Spleen (tissue), 11 donors: ENCODE measurements around the gene RET. TPM values are rescaled to one million over a fixed set of nuclear protein-coding genes. Genes with fewer than 3 reads are reported as not detected.
"Not testable (repeated sequence)": the region's sequence is repeated elsewhere in the genome, so short reads cannot be mapped to it uniquely, and the experiment has no call there.

Source experiments
- DNase-seq: peaks from one replicate; pipeline ENCODE4 v3.0.0-alpha.2; 2020
- H3K27ac ChIP-seq, 8 donors: fragments of 200-600 bp; sonication (generic) in 7 of 8; 1 replicate in 4 of 8; 2 replicates in 4 of 8; pipeline versions ENCODE4 v1.5.0 to v1.8.0; 2016 to 2021; ENCODE audit warnings: inconsistent platforms in 4 of 8, mild to moderate bottlenecking in 4 of 8, moderate library complexity in 1 of 8
- H3K27me3 ChIP-seq, 7 donors: fragments of 200-600 bp; sonication (generic) in 6 of 7; replicated peaks in 1 of 7; 1 replicate in 4 of 7; 2 replicates in 3 of 7; pipeline versions ENCODE4 v1.5.0 to v1.8.0; 2016 to 2021; ENCODE audit warnings: inconsistent platforms in 3 of 7, mild to moderate bottlenecking in 1 of 7
- H3K36me3 ChIP-seq, 6 donors: fragments of 200-600 bp; sonication (generic) in 5 of 6; 1 replicate in 4 of 6; 2 replicates in 2 of 6; pipeline versions ENCODE4 v1.5.0 to v1.8.0; 2016 to 2021; ENCODE audit warnings: inconsistent platforms in 2 of 6
- H3K4me1 ChIP-seq, 6 donors: fragments of 200-600 bp; sonication (generic) in 5 of 6; 1 replicate in 3 of 6; 2 replicates in 3 of 6; pipeline versions ENCODE4 v1.5.0 to v1.8.0; 2016 to 2021; ENCODE audit warnings: inconsistent platforms in 3 of 6
- H3K4me3 ChIP-seq, 8 donors: fragments of 200-600 bp; sonication (generic) in 7 of 8; 1 replicate in 4 of 8; 2 replicates in 4 of 8; pipeline versions ENCODE4 v1.5.0 to v1.8.0; 2016 to 2021; ENCODE audit warnings: inconsistent platforms in 4 of 8, mild to moderate bottlenecking in 4 of 8, moderate library complexity in 2 of 8
- H3K9me3 ChIP-seq, 8 donors: fragments of 200-600 bp; sonication (generic) in 7 of 8; 1 replicate in 4 of 8; 2 replicates in 4 of 8; pipeline versions ENCODE4 v1.5.0 to v1.8.0; 2016 to 2021; ENCODE audit warnings: inconsistent platforms in 4 of 8
- CTCF ChIP-seq, 11 experiments: fragments of 200-600 bp in 7 of 11; fragments of 450-650 bp in 4 of 11; sonication (generic) in 4 of 11; IDR thresholded peaks in 8 of 11; conservative IDR thresholded peaks in 3 of 11; 1 replicate in 7 of 11; 2 replicates in 4 of 11; pipeline versions ENCODE4 v1.4.0 to v1.8.0; 2016 to 2021; ENCODE audit warnings: antibody characterized with exemption in 11 of 11, inconsistent platforms in 4 of 11, mild to moderate bottlenecking in 1 of 11
- POLR2A ChIP-seq, 3 donors: fragments of 450-650 bp; IDR thresholded peaks; one replicate each; pipeline ENCODE4 v1.5.1; 2017; ENCODE audit warnings: antibody characterized with exemption in 3 of 3, mild to moderate bottlenecking in 1 of 3
- POLR2AphosphoS5 ChIP-seq, 3 donors: sonication (generic); formaldehyde crosslinking; IDR thresholded peaks; one replicate each; pipeline ENCODE4 v1.5.1; 2017; ENCODE audit warnings: antibody characterized with exemption in 3 of 3
- WGBS, 5 donors: extraction: QIAGEN DNeasy Blood & Tissue Kit in 3 of 5; methylation state at CpG; one replicate each; pipeline versions ENCODE4 v1.1.5 to v1.1.7; 2013 to 2018; 5-methylcytosine and 5-hydroxymethylcytosine counted together
- intact Hi-C: fragments of 100-400 bp; cut with DNase I; formaldehyde crosslinking; loops from one replicate; pipeline ENCODE4 v1.15.0; 2023; ENCODE audit warnings: low total_unique reads
- polyA plus RNA-seq, 3 donors: library from polyadenylated mRNA; stranded (reverse); fragments of 200-250 nt; gene quantifications; one replicate each; pipeline ENCODE4 v1.2.1, GENCODE V29; 2013
- total RNA-seq, 7 donors: library from RNA; depleted of rRNA in 3 of 7; stranded (reverse); fragments of >200 nt in 3 of 7; fragmentation: NEBNext Ultra II Directional in 4 of 7; extraction: Animal tissue kit (Norgen Biotek cat#: 25700) in 4 of 7; gene quantifications; one replicate each; pipeline versions ENCODE4 v1.1.0 to v1.2.1, GENCODE V29; 2016 to 2021
- donor health status: healthy with polysubstance abuse.
- donor health status: DM: no; HTN: no; CAD: no; lungs with moderate emphysema.
- donor health status: DM: no; HTN: no; CAD: no.
- donor health status: Bipolar disorder and iron deficiency.
- donor health status: healthy.
- donor health status: DM: no; HTN: no; CAD: no.
- donor health status: DM: yes; HTN: yes; CAD: no.

The RET gene
- total and polyA plus RNA-seq, 10 donors: 0.02 to 0.54 (median 0.31) TPM; not detected in 2

GRCh38 chr10:43093423-43094076 is 16.7 kb downstream of the RET start:
- Histone ChIP-seq H3K36me3 (no peaks in the 10 kb centered on the region), H3K27me3 (peaks cover 0 to 17% (median 0%) of the 10 kb centered on the region in 7 donors), H3K9me3 (no peaks in the 10 kb centered on the region), H3K27ac (no peak overlapping the region), H3K4me3 (no peak overlapping the region), H3K4me1 (peaks cover 0 to 12% (median 0%) of the 10 kb centered on the region in 6 donors)
- intact Hi-C loops: no loop called here
- WGBS, 5 donors: 44 to 53% (median 48%) methylated on average over 12 of the region's 12 CpGs
- TF ChIP-seq POLR2A (IDR thresholded peaks at IDR 0.05) (no peak), CTCF (IDR thresholded peaks at IDR 0.05 in 8 of 11, conservative IDR thresholded peaks at IDR 0.05 in 3 of 11) (no peak), POLR2AphosphoS5 (IDR thresholded peaks at IDR 0.05) (no peak)
- no peak for DNase-seq

- WGBS, 5 donors: 74 to 80% (median 77%) methylated on average over 9 of the region's 9 CpGs
- peaks cover 0 to 17% (median 0%) of the 10 kb centered on the region in 7 donors for H3K27me3 ChIP-seq
- intact Hi-C loops: no loop called here
- H3K36me3 ChIP-seq: no peaks in the 10 kb centered on the region
- no peaks in the 10 kb centered on the region for H3K9me3 ChIP-seq
- no peak for TF ChIP-seq POLR2A (IDR thresholded peaks at IDR 0.05)
- no peak for DNase-seq
- H3K4me1 ChIP-seq: peaks cover 0 to 12% (median 0%) of the 10 kb centered on the region in 6 donors
- H3K27ac ChIP-seq: no peak overlapping the region
- H3K4me3 ChIP-seq: no peak overlapping the region
These were observed 17.2 kb downstream of the RET start for GRCh38 chr10:43094085-43094484.

GRCh38 chr10:43099339-43099738 is 22.5 kb downstream of the RET start:
- intact Hi-C loops, H3K36me3 ChIP-seq, H3K27ac ChIP-seq, H3K4me3 ChIP-seq, DNase-seq, H3K9me3 ChIP-seq, H3K4me1 ChIP-seq: not testable (repeated sequence)
- WGBS, 5 donors: 75 to 92% (median 83%) methylated on average over 6 of the region's 6 CpGs
- H3K27me3 ChIP-seq: peaks cover 0 to 42% (median 13%) of the 10 kb centered on the region in 7 donors

GRCh38 chr10:43099928-43100327 is 23.1 kb downstream of the RET start:
- 71 to 86% (median 76%) methylated on average over 4 of the region's 4 CpGs for WGBS, 5 donors
- Histone ChIP-seq H3K27ac (no peak overlapping the region), H3K9me3 (no peaks in the 10 kb centered on the region), H3K4me3 (no peak overlapping the region), H3K4me1 (peaks cover 6 to 9% (median 7%) of the 10 kb centered on the region in 6 donors), H3K36me3 (no peaks in the 10 kb centered on the region), H3K27me3 (peaks cover 0 to 47% (median 19%) of the 10 kb centered on the region in 7 donors)
- TF ChIP-seq CTCF (IDR thresholded peaks at IDR 0.05 in 8 of 11, conservative IDR thresholded peaks at IDR 0.05 in 3 of 11) (no peak), POLR2AphosphoS5 (IDR thresholded peaks at IDR 0.05) (no peak), POLR2A (IDR thresholded peaks at IDR 0.05) (no peak)
- no peak for DNase-seq
- intact Hi-C loops: no loop called here

- H3K4me1 ChIP-seq: peaks cover 8 to 13% (median 11%) of the 10 kb centered on the region in 6 donors
- no peak overlapping the region for H3K27ac ChIP-seq
- TF ChIP-seq CTCF (IDR thresholded peaks at IDR 0.05 in 8 of 11, conservative IDR thresholded peaks at IDR 0.05 in 3 of 11): no peak
- TF ChIP-seq POLR2A (IDR thresholded peaks at IDR 0.05): no peak
- TF ChIP-seq POLR2AphosphoS5 (IDR thresholded peaks at IDR 0.05): no peak
- DNase-seq: no peak
- no peak overlapping the region for H3K4me3 ChIP-seq
- intact Hi-C loops: no loop called here
- WGBS, 5 donors: 89 to 95% (median 91%) methylated on average over 17 of the region's 17 CpGs
- no peaks in the 10 kb centered on the region for H3K36me3 ChIP-seq
- no peaks in the 10 kb centered on the region for H3K9me3 ChIP-seq
- H3K27me3 ChIP-seq: peaks cover 0 to 52% (median 21%) of the 10 kb centered on the region in 7 donors
These were observed 23.5 kb downstream of the RET start for GRCh38 chr10:43100366-43100765.
